ENCODE measurements around the gene CREB5. TPM values are rescaled to one million over a fixed set of nuclear protein-coding genes. Genes with fewer than 3 reads are reported as not detected.

CREB5 gene
- total RNA-seq, 2 experiments from 2014 or later, result 1.2 to 1.5 TPM

DNA sequence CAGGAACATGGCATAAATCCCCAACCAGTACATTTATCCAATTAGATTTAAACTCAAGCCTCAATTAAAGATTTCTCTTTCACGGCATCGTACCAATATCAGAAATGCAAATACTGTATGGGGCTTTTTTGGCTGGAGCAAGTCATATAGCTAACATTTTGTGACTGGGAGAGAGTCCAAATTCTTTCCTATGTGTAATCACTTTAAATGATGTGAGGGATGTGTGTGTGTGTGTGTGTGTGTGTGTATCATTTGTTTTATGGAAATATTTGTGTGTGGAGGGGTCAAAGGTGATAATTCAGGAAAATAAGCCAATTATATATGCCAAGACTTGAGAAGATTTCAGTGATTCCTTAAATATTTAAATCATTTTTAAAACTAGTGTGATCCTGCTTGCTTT lies 349.2 kb downstream of the CREB5 start:
- intact Hi-C loops (cut with micrococcal nuclease), result no loop called here
- no peak for DNase-seq
- no peaks in the 10 kb centered on the region for H3K9me3 Mint-ChIP-seq
- no peaks in the 10 kb centered on the region for H3K36me3 Mint-ChIP-seq (ENCODE audit: low read depth)
- no peak overlapping the region for H3K4me3 Mint-ChIP-seq
- H3K27ac Mint-ChIP-seq, result no peak overlapping the region
- no peaks in the 10 kb centered on the region for H3K4me1 Mint-ChIP-seq (ENCODE audit: low read depth)
- peaks cover 2% of the 10 kb centered on the region for H3K27me3 Mint-ChIP-seq
- no peak for TF ChIP-seq CTCF (IDR thresholded peaks at IDR 0.05)
- CTCF ChIA-PET, result no interaction called here
- ATAC-seq, result no peak
- POLR2A ChIA-PET, result no interaction called here

DNA sequence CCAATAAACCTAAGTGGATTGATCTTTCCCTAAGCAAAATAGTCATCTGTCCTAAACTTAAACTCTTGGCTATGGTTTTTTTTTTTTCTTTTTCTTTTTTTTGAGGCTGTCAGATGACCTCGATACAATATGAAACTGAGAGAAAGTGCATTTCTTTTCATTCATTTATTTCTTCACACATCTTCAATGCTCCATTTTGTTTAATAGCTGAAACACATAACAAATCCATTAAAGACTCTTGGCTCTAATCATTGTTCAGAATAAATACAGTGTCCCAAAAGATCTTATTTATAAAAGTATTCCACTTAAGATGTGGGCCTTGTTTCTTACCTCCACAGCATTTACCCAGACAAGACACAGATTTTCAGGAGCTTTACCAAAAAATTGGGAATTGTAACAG lies 350.3 kb downstream of the CREB5 start:
- no peaks in the 10 kb centered on the region for H3K9me3 Mint-ChIP-seq
- no peak overlapping the region for H3K27ac Mint-ChIP-seq
- ChIA-PET CTCF (no interaction called here), POLR2A (no interaction called here)
- ATAC-seq (no peak), DNase-seq (no peak)
- intact Hi-C loops (cut with micrococcal nuclease), result no loop called here
- no peak overlapping the region for H3K4me3 Mint-ChIP-seq
- H3K4me1 Mint-ChIP-seq (ENCODE audit: low read depth), result no peaks in the 10 kb centered on the region
- H3K36me3 Mint-ChIP-seq (ENCODE audit: low read depth), result no peaks in the 10 kb centered on the region
- H3K27me3 Mint-ChIP-seq, result peaks cover 2% of the 10 kb centered on the region
- no peak for TF ChIP-seq CTCF (IDR thresholded peaks at IDR 0.05)

- TF ChIP-seq CTCF (IDR thresholded peaks at IDR 0.05), result no peak
- no peak for DNase-seq
- Mint-ChIP-seq H3K27me3 (peaks cover 6% of the 10 kb centered on the region), H3K36me3 (ENCODE audit: low read depth) (no peaks in the 10 kb centered on the region), H3K27ac (no peak overlapping the region), H3K4me3 (no peak overlapping the region), H3K4me1 (ENCODE audit: low read depth) (no peaks in the 10 kb centered on the region), H3K9me3 (no peaks in the 10 kb centered on the region)
- no peak for ATAC-seq
- intact Hi-C loops (cut with micrococcal nuclease), result no loop called here
- ChIA-PET POLR2A (no interaction called here), CTCF (no interaction called here)
Measured at GRCh38 chr7:28766359-28766758, 354.0 kb downstream of the CREB5 start.

GRCh38 chr7:28767356-28767755 lies 355.0 kb downstream of the CREB5 start:
- no peak for DNase-seq
- H3K9me3 Mint-ChIP-seq, result no peaks in the 10 kb centered on the region
- no peak overlapping the region for H3K4me3 Mint-ChIP-seq
- H3K4me1 Mint-ChIP-seq (ENCODE audit: low read depth), result no peaks in the 10 kb centered on the region
- ATAC-seq, result no peak
- CTCF ChIA-PET, result no interaction called here
- peaks cover 6% of the 10 kb centered on the region for H3K27me3 Mint-ChIP-seq
- H3K36me3 Mint-ChIP-seq (ENCODE audit: low read depth), result no peaks in the 10 kb centered on the region
- intact Hi-C loops (cut with micrococcal nuclease), result no loop called here
- H3K27ac Mint-ChIP-seq, result no peak overlapping the region
- no peak for TF ChIP-seq CTCF (IDR thresholded peaks at IDR 0.05)
- POLR2A ChIA-PET, result no interaction called here

- Mint-ChIP-seq H3K27ac (no peak overlapping the region), H3K9me3 (no peaks in the 10 kb centered on the region), H3K4me3 (no peak overlapping the region), H3K4me1 (ENCODE audit: low read depth) (no peaks in the 10 kb centered on the region), H3K36me3 (ENCODE audit: low read depth) (no peaks in the 10 kb centered on the region), H3K27me3 (peaks cover 8% of the 10 kb centered on the region)
- CTCF ChIA-PET, result no interaction called here
- intact Hi-C loops (cut with micrococcal nuclease), result no loop called here
- no peak for TF ChIP-seq CTCF (IDR thresholded peaks at IDR 0.05)
- DNase-seq (no peak), ATAC-seq (no peak)
- POLR2A ChIA-PET, result interaction anchor here (0.7 kb wide), 1 partner anchor 18 kb away, joined by 3 read pairs; no protein-coding TSS in a partner anchor
Measured at GRCh38 chr7:28768577-28769147, 356.3 kb downstream of the CREB5 start.
